ENCODE results near the gene DNASE2B. TPM values are rescaled to one million over a fixed set of nuclear protein-coding genes. Genes with fewer than 3 reads are reported as not detected.

DNASE2B gene
- total RNA-seq (ENCODE audit: low replicate concordance) = not detected in 2 replicates

GRCh38 chr1:84398175-84399155 lies at the start of gene DNASE2B:
DNASE2B (plus strand) TSS chr1:84398484; CDS start chr1:84398565, 81 bp downstream.

Other genes starting within 250 kb of the DNASE2B start
- 0.12 and 0.83 TPM in 2 replicates for gene SAMD13, start 96.8 kb upstream of the DNASE2B start, total RNA-seq (ENCODE audit: low replicate concordance)
- gene RPF1, start 80.8 kb downstream of the DNASE2B start, total RNA-seq (ENCODE audit: low replicate concordance) = 12.9 and 30.2 TPM in 2 replicates
- gene SPATA1, start 107.9 kb downstream of the DNASE2B start, total RNA-seq (ENCODE audit: low replicate concordance) = 0.15 TPM in 1 of 2 replicates, not detected in the other
- gene GNG5, start 108.1 kb downstream of the DNASE2B start, total RNA-seq (ENCODE audit: low replicate concordance) = 6.9 and 28.0 TPM in 2 replicates
- gene CTBS, start 176.0 kb downstream of the DNASE2B start, total RNA-seq (ENCODE audit: low replicate concordance) = 8.1 and 12.9 TPM in 2 replicates